Measurements from ENCODE around the gene TMEM214.

Gene TMEM214

GRCh38 chr2:27086090-27086723 lies 53.4 kb downstream of the TMEM214 start:
- peak; percentile 78 for DNase-seq

DNA sequence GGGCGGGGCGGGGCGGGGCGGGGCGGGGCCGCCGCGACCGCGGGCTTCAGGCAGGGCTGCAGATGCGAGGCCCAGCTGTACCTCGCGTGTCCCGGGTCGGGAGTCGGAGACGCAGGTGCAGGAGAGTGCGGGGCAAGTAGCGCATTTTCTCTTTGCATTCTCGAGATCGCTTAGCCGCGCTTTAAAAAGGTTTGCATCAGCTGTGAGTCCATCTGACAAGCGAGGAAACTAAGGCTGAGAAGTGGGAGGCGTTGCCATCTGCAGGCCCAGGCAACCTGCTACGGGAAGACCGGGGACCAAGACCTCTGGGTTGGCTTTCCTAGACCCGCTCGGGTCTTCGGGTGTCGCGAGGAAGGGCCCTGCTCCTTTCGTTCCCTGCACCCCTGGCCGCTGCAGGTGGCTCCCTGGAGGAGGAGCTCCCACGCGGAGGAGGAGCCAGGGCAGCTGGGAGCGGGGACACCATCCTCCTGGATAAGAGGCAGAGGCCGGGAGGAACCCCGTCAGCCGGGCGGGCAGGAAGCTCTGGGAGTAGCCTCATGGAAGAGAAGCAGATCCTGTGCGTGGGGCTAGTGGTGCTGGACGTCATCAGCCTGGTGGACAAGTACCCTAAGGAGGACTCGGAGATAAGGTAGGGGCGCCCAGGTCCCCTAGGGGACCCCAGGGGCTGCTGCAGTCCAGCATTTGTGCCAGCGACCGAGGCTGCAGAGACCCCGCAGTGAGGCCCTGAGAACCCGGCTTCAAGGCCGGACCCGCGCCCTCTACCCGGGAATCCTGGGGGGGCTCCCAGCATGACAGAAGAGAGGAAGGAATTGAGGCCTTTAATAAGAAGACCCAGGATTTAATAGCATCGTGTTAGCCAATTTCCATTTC lies 54.2 kb downstream of the TMEM214 start, which contains the start of gene KHK:
TSS of gene KHK (plus strand) at position 49 of the 870 bp plus-strand sequence. CDS start at position 537, 488 bp downstream.
- peak; percentile 20 for DNase-seq

DNA sequence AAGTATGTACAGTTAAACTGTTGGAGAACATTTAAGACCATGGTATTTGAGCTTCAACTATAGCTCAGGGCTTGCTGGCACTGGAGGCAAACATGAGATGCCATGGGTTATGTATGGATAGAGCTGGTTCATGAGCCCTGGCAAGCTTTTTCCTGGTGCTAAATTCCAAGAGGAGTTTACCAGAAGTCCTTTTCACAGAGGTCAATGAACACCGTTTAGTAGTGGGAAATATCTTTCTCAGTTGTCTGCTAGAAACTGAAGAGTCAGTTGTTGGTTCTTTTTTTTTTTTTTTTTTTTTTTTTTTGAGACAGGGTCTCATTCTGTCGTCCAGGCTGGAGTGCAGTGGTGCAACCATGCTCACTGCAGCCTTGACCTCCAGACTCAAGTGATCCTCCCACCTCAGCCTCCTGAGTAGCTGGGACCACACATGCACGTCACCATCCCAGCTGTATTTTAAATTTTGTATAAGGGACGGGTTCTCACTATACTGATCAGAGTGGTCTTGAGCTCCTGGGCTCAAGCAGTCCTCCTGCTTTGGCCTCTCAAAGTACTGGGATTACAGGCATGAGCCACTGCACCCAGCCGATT lies 55.2 kb downstream of the TMEM214 start:
- no peak for DNase-seq

GRCh38 chr2:27088634-27089033 lies 55.9 kb downstream of the TMEM214 start:
- DNase-seq, result no peak

DNA sequence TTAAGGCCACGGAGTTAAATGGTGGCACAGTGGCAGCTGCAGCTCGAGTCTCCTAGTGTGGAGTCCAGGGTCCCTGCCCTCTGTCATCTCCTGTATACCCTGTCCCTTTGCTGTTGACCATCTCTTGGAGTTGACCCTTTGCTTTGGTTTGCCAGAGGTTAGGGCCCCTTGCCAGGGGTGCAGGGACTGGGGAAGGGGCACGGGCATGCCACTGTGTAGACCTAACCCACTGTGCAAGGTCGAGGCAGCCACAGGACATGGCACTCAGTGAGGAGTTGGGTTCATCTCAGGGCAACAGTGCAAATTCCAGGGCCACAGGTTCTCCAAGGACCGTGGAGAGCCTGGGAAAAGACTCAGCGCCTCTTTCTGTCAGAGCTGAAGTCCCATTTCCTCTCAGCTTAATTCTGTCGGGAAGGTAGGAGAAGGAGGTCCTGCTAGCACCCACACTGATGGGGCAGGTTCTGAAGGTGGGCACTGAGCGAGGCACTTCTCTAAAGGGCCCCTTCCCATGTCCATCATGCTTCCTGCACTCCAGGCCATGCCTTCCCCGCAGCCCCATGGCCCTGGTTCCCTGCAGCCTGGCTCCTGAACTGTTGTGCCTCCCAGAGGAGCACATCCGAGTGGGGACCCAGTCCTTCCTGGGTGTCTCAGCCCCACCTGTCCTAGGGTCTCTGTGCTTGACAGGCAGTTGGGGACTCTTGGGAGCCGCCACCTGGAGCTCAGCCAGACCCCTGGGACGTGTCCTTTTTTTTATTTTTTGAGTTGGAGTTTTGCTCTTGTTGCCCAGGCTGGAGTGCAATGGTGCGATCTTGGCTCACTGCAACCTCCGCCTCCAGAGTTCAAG lies 56.6 kb downstream of the TMEM214 start:
- DNase-seq, result no peak

All from NCI-H526 treated with DMSO at 0.1 percent for 48 hours (cell line).